Smooth muscle cell (in vitro differentiated cells): ENCODE results near the gene HES4. TPM values are rescaled to one million over a fixed set of nuclear protein-coding genes. Genes with fewer than 3 reads are reported as not detected.

Experiments
- DNase-seq: peaks from one replicate; lab custom pipeline; 2025; ENCODE audit not compliant: unreplicated experiment; lab: John Stamatoyannopoulos, UW
- H2AFZ ChIP-seq: fragments of 200-600 bp; sonication (generic); 2 replicates; pipeline ENCODE4 v1.6.0; 2016; ENCODE audit warnings: antibody characterized with exemption, low read depth, mild to moderate bottlenecking
- H3F3A ChIP-seq: fragments of 200-600 bp; sonication (generic); 2 replicates; pipeline ENCODE4 v1.6.0; 2017; ENCODE audit warnings: antibody characterized with exemption, low read depth
- H3K27ac ChIP-seq: fragments of 200-600 bp; sonication (generic); 2 replicates; pipeline ENCODE4 v1.5.1; 2016; ENCODE audit warnings: low read depth, mild to moderate bottlenecking
- H3K27me3 ChIP-seq: fragments of 200-600 bp; sonication (generic); 2 replicates; pipeline ENCODE4 v1.6.1; 2016; ENCODE audit warnings: low read depth, mild to moderate bottlenecking
- H3K36me3 ChIP-seq: fragments of 200-600 bp; sonication (generic); 2 replicates; pipeline ENCODE4 v1.5.1; 2016; ENCODE audit warnings: low read depth
- H3K4me1 ChIP-seq: fragments of 200-600 bp; sonication (generic); 2 replicates; pipeline ENCODE4 v1.5.1; 2016; ENCODE audit warnings: low read depth
- H3K4me2 ChIP-seq: fragments of 200-600 bp; sonication (generic); 2 replicates; pipeline ENCODE4 v1.6.0; 2016; ENCODE audit warnings: mild to moderate bottlenecking
- H3K4me3 ChIP-seq: fragments of 200-600 bp; sonication (generic); 2 replicates; pipeline ENCODE4 v1.5.1; 2016; ENCODE audit warnings: mild to moderate bottlenecking
- H3K79me2 ChIP-seq: fragments of 200-600 bp; sonication (generic); 2 replicates; pipeline ENCODE4 v1.6.0; 2016; ENCODE audit warnings: low read depth, mild to moderate bottlenecking
- H3K9ac ChIP-seq: fragments of 200-600 bp; sonication (generic); 2 replicates; pipeline ENCODE4 v1.6.0; 2016; ENCODE audit warnings: low read depth
- H3K9me3 ChIP-seq: fragments of 200-600 bp; sonication (generic); replicated peaks from 2 replicates; pipeline ENCODE4 v1.5.1; 2016; ENCODE audit warnings: low read depth
- H4K20me1 ChIP-seq: fragments of 200-600 bp; sonication (generic); 2 replicates; pipeline ENCODE4 v1.6.0; 2016; ENCODE audit warnings: low read depth
- CTCF ChIP-seq: fragments of 200-600 bp; sonication (generic); IDR thresholded peaks from 2 replicates; pipeline ENCODE4 v1.5.1; 2017; ENCODE audit warnings: borderline replicate concordance, mild to moderate bottlenecking, antibody characterized with exemption; ENCODE audit not compliant: insufficient read depth, poor library complexity, severe bottlenecking
- WGBS: methylation state at CpG from one replicate; pipeline ENCODE4 v1.1.7; 2016; ENCODE audit warnings: low lambda C conversion rate; 5-methylcytosine and 5-hydroxymethylcytosine counted together
- polyA plus RNA-seq: library from polyadenylated mRNA; unstranded; fragments of >200 nt; fragmentation: Nextera tagmentation; extraction: Ambion mirVana; gene quantifications from 2 replicates; pipeline ENCODE4 v1.2.1, GENCODE V29; 2016
- total RNA-seq: library from RNA; depleted of rRNA; stranded (reverse); fragments of >200 nt; gene quantifications from 2 replicates; pipeline ENCODE4 v1.2.3, GENCODE V29; 2014

HES4 gene
- total and polyA plus RNA-seq, 2 experiments from 2014 or later: 57.0 to 72.0 TPM

- Histone ChIP-seq H3K27me3 (no peaks in the 10 kb centered on the region), H3K9ac (no peak overlapping the region), H2AFZ (no peak overlapping the region), H3K27ac (no peak overlapping the region), H3K9me3 (no peaks in the 10 kb centered on the region), H3K4me3 (no peak overlapping the region), H4K20me1 (peaks cover 14% of the 10 kb centered on the region), H3K36me3 (no peaks in the 10 kb centered on the region), H3K79me2 (no peaks in the 10 kb centered on the region), H3K4me2 (no peak overlapping the region), H3K4me1 (no peaks in the 10 kb centered on the region), H3F3A (no peaks in the 10 kb centered on the region)
- WGBS: 99% methylated on average over 23 of the region's 26 CpGs
- no peak for TF ChIP-seq CTCF
- DNase-seq: no peak
These were observed 46.9 kb upstream of the HES4 start for GRCh38 chr1:1046767-1047166.

GRCh38 chr1:1046243-1046642, 46.3 kb upstream of the HES4 start:
- Histone ChIP-seq H3K27ac (no peak overlapping the region), H3K9ac (no peak overlapping the region), H3K4me2 (no peak overlapping the region), H3F3A (no peaks in the 10 kb centered on the region), H4K20me1 (peaks cover 18% of the 10 kb centered on the region), H3K27me3 (no peaks in the 10 kb centered on the region), H3K79me2 (no peaks in the 10 kb centered on the region), H2AFZ (no peak overlapping the region), H3K4me1 (no peaks in the 10 kb centered on the region), H3K36me3 (no peaks in the 10 kb centered on the region), H3K4me3 (no peak overlapping the region), H3K9me3 (no peaks in the 10 kb centered on the region)
- DNase-seq: no peak
- TF ChIP-seq CTCF: no peak
- WGBS: 100% methylated on average over 8 of the region's 20 CpGs

GRCh38 chr1:1045129-1045528, 45.2 kb upstream of the HES4 start:
- H3K4me3 ChIP-seq: no peak overlapping the region
- no peaks in the 10 kb centered on the region for H3K79me2 ChIP-seq
- H3F3A ChIP-seq: no peaks in the 10 kb centered on the region
- no peaks in the 10 kb centered on the region for H3K36me3 ChIP-seq
- peaks cover 25% of the 10 kb centered on the region for H4K20me1 ChIP-seq
- peaks cover 1% of the 10 kb centered on the region for H3K27me3 ChIP-seq
- H3K27ac ChIP-seq: no peak overlapping the region
- 97% methylated on average over 21 of the region's 23 CpGs for WGBS
- H3K9me3 ChIP-seq: no peaks in the 10 kb centered on the region
- TF ChIP-seq CTCF: no peak
- DNase-seq: no peak
- no peak overlapping the region for H3K9ac ChIP-seq
- no peak overlapping the region for H3K4me2 ChIP-seq
- no peak overlapping the region for H2AFZ ChIP-seq
- H3K4me1 ChIP-seq: peaks cover 4% of the 10 kb centered on the region

- no peaks in the 10 kb centered on the region for H3K36me3 ChIP-seq
- H2AFZ ChIP-seq: no peak overlapping the region
- peaks cover 31% of the 10 kb centered on the region for H4K20me1 ChIP-seq
- no peak for DNase-seq
- peaks cover 7% of the 10 kb centered on the region for H3K27me3 ChIP-seq
- no peak overlapping the region for H3K9ac ChIP-seq
- WGBS: 95% methylated on average over 34 of the region's 34 CpGs
- H3K79me2 ChIP-seq: no peaks in the 10 kb centered on the region
- H3K4me3 ChIP-seq: no peak overlapping the region
- no peak overlapping the region for H3K4me2 ChIP-seq
- H3K27ac ChIP-seq: no peak overlapping the region
- no peaks in the 10 kb centered on the region for H3F3A ChIP-seq
- TF ChIP-seq CTCF: no peak
- peaks cover 10% of the 10 kb centered on the region for H3K4me1 ChIP-seq
- H3K9me3 ChIP-seq: no peaks in the 10 kb centered on the region
These were observed 44.7 kb upstream of the HES4 start for GRCh38 chr1:1044455-1045078.
